Upper lobe of left lung (tissue), 6 donors: ENCODE data around the gene HERC3. TPM values are rescaled to one million over a fixed set of nuclear protein-coding genes. Genes with fewer than 3 reads are reported as not detected.
"Not testable (repeated sequence)": the region's sequence is repeated elsewhere in the genome, so short reads cannot be mapped to it uniquely, and the experiment has no call there.

ENCODE experiments used
- ATAC-seq, 2 donors: fragments of 200-7000 bp; cut with Tn5 transposase; one replicate each; pipeline ENCODE4 v1.9.1; 2022; ENCODE audit warnings: mild to moderate bottlenecking in 2 of 2, moderate library complexity in 2 of 2; ENCODE audit not compliant: low FRiP score in 2 of 2
- DNase-seq, 2 donors: peaks; one replicate each; pipeline ENCODE4 v3.0.0-alpha.2; 2019 to 2020
- H3K27ac ChIP-seq, 4 donors: fragments of 200-600 bp; sonication (generic); one replicate each; pipeline ENCODE4 v1.5.1; 2016 to 2019
- H3K27me3 ChIP-seq, 4 donors: fragments of 200-600 bp; sonication (generic); one replicate each; pipeline ENCODE4 v1.5.1; 2017 to 2019
- H3K36me3 ChIP-seq, 4 donors: fragments of 200-600 bp; sonication (generic); one replicate each; pipeline ENCODE4 v1.5.1; 2016 to 2019
- H3K4me1 ChIP-seq, 4 donors: fragments of 200-600 bp; sonication (generic); one replicate each; pipeline ENCODE4 v1.5.1; 2018 to 2019
- H3K4me3 ChIP-seq, 4 donors: fragments of 200-600 bp; sonication (generic); one replicate each; pipeline ENCODE4 v1.5.1; 2017 to 2019; ENCODE audit warnings: mild to moderate bottlenecking in 2 of 4, moderate library complexity in 1 of 4
- H3K9me3 ChIP-seq, 4 donors: fragments of 200-600 bp; sonication (generic); one replicate each; pipeline ENCODE4 v1.5.1; 2018 to 2019
- CTCF ChIP-seq, 6 experiments: fragments of 450-650 bp in 4 of 6; fragments of 200-600 bp in 2 of 6; sonication (generic) in 2 of 6; IDR thresholded peaks; one replicate each; pipeline ENCODE4 v1.5.1; 2016 to 2019; ENCODE audit warnings: antibody characterized with exemption in 6 of 6
- EP300 ChIP-seq, 4 donors: sonication (generic); formaldehyde crosslinking; IDR thresholded peaks; one replicate each; pipeline ENCODE4 v1.5.1; 2017; ENCODE audit warnings: antibody characterized with exemption in 4 of 4, control low read depth in 2 of 4
- POLR2A ChIP-seq, 4 donors: fragments of 450-650 bp; IDR thresholded peaks; one replicate each; pipeline ENCODE4 v1.5.1; 2016 to 2017; ENCODE audit warnings: antibody characterized with exemption in 4 of 4, mild to moderate bottlenecking in 2 of 4
- POLR2AphosphoS5 ChIP-seq, 2 donors: sonication (generic); formaldehyde crosslinking; IDR thresholded peaks; one replicate each; pipeline ENCODE4 v1.5.1; 2017; ENCODE audit warnings: antibody characterized with exemption in 2 of 2
- whole genome bisulfite sequencing, 2 donors: methylation state at CpG; one replicate each; pipeline ENCODE4 v1.1.5; 2017 to 2018; 5-methylcytosine and 5-hydroxymethylcytosine counted together
- total RNA-seq, 6 donors: library from RNA; depleted of rRNA in 4 of 6; stranded (reverse); fragments of >200 nt in 4 of 6; gene quantifications; one replicate each; pipeline versions ENCODE4 v1.1.0 to v1.2.1, GENCODE V29; 2016 to 2021
- donor health status: DM: no; HTN: no; CAD: no; lungs with moderate emphysema.
- donor health status: DM: no; HTN: yes; CAD: no; lungs with severe emphysema.

Gene HERC3
- total RNA-seq, 6 donors from 2014 or later = 37.5 to 103 (median 49.7) TPM

- TF ChIP-seq POLR2A (IDR thresholded peaks at IDR 0.05) (no peak), EP300 (IDR thresholded peaks at IDR 0.05) (peak in 1 of 4 donors; percentile 74), CTCF (IDR thresholded peaks at IDR 0.05) (no peak), POLR2AphosphoS5 (IDR thresholded peaks at IDR 0.05) (peak in 1 of 2 donors; percentile 45)
- Histone ChIP-seq H3K27ac (peak overlapping the region in 3 of 4 donors; percentile 21 to 80 (median 69)), H3K4me3 (no peak overlapping the region), H3K36me3 (peaks cover 0 to 40% (median 19%) of the 10 kb centered on the region in 4 donors), H3K27me3 (no peaks in the 10 kb centered on the region), H3K9me3 (no peaks in the 10 kb centered on the region), H3K4me1 (peaks cover 48 to 63% (median 54%) of the 10 kb centered on the region in 4 donors)
- ATAC-seq (no peak), DNase-seq (no peak)
- 70 to 77% methylated on average over 3 of the region's 3 CpGs for WGBS, 2 donors
Observed at GRCh38 chr4:88609387-88609786, 17.1 kb downstream of the HERC3 start.

GRCh38 chr4:88609794-88610193 lies 17.5 kb downstream of the HERC3 start:
- ATAC-seq, DNase-seq, H3K9me3 ChIP-seq, H3K27me3 ChIP-seq, H3K4me3 ChIP-seq: not testable (repeated sequence)
- H3K27ac ChIP-seq = peak overlapping the region in 3 of 4 donors; percentile 21 to 80 (median 69)
- H3K4me1 ChIP-seq = peaks cover 48 to 63% (median 54%) of the 10 kb centered on the region in 4 donors
- H3K36me3 ChIP-seq = peaks cover 0 to 40% (median 19%) of the 10 kb centered on the region in 4 donors
- WGBS, 2 donors = 94 to 95% methylated on average over 5 of the region's 5 CpGs

GRCh38 chr4:88610771-88611170 lies 18.5 kb downstream of the HERC3 start:
- H3K4me1 ChIP-seq = peaks cover 44 to 57% (median 50%) of the 10 kb centered on the region in 4 donors
- DNase-seq = no peak

GRCh38 chr4:88613417-88613875 lies 21.2 kb downstream of the HERC3 start:
- Histone ChIP-seq H3K4me1 (peaks cover 44 to 57% (median 48%) of the 10 kb centered on the region in 4 donors), H3K27me3 (no peaks in the 10 kb centered on the region), H3K27ac (peak overlapping the region in 3 of 4 donors; percentile 50 to 80 (median 69)), H3K9me3 (no peaks in the 10 kb centered on the region), H3K36me3 (peaks cover 0 to 12% (median 3%) of the 10 kb centered on the region in 4 donors), H3K4me3 (no peak overlapping the region)
- TF ChIP-seq EP300 (IDR thresholded peaks at IDR 0.05) (no peak), CTCF (IDR thresholded peaks at IDR 0.05) (no peak), POLR2A (IDR thresholded peaks at IDR 0.05) (no peak), POLR2AphosphoS5 (IDR thresholded peaks at IDR 0.05) (no peak)
- WGBS, 2 donors = 9 to 25% methylated on average over 5 of the region's 5 CpGs
- no peak for DNase-seq
- peak; percentile 13 to 17 for ATAC-seq

More at GRCh38 chr4:88610771-88611170, 18.5 kb downstream of the HERC3 start:
- TF ChIP-seq CTCF (IDR thresholded peaks at IDR 0.05) (no peak), POLR2AphosphoS5 (IDR thresholded peaks at IDR 0.05) (no peak), EP300 (IDR thresholded peaks at IDR 0.05) (no peak), POLR2A (IDR thresholded peaks at IDR 0.05) (no peak)
- peaks cover 0 to 39% (median 19%) of the 10 kb centered on the region in 4 donors for H3K36me3 ChIP-seq
- ATAC-seq = peak; percentile 63 to 84
- H3K9me3 ChIP-seq = no peaks in the 10 kb centered on the region
- WGBS, 2 donors = 46 to 82% methylated on average over 3 to 5 of the region's 5 CpGs
- H3K27me3 ChIP-seq = no peaks in the 10 kb centered on the region
- no peak overlapping the region for H3K4me3 ChIP-seq
- H3K27ac ChIP-seq = peak overlapping the region in 3 of 4 donors; percentile 19 to 80 (median 69)

GRCh38 chr4:88614058-88614457 lies 21.8 kb downstream of the HERC3 start:
- Histone ChIP-seq H3K4me3 (no peak overlapping the region), H3K27ac (peak overlapping the region in 2 of 4 donors; percentile 69 to 80), H3K27me3 (no peaks in the 10 kb centered on the region), H3K4me1 (peaks cover 42 to 50% (median 45%) of the 10 kb centered on the region in 4 donors), H3K9me3 (no peaks in the 10 kb centered on the region), H3K36me3 (peaks cover 0 to 6% (median 0%) of the 10 kb centered on the region in 4 donors)
- WGBS, 2 donors = 68 to 76% methylated on average over 1 of the region's 1 CpG
- ATAC-seq = no peak
- no peak for TF ChIP-seq CTCF (IDR thresholded peaks at IDR 0.05)
- TF ChIP-seq POLR2A (IDR thresholded peaks at IDR 0.05) = no peak
- no peak for TF ChIP-seq POLR2AphosphoS5 (IDR thresholded peaks at IDR 0.05)
- TF ChIP-seq EP300 (IDR thresholded peaks at IDR 0.05) = no peak
- no peak for DNase-seq
